PC-3 (cell line): ENCODE measurements around the gene ANGPT4.

Experiments used
- EZH2 ChIP-seq: fragments of 300-600 bp; sonication (generic); IDR thresholded peaks from one replicate; pipeline ENCODE4 v1.6.1; 2017; ENCODE audit warnings: antibody characterized with exemption, mild to moderate bottlenecking, low read length; ENCODE audit not compliant: unreplicated experiment
- EZH2phosphoT487 ChIP-seq: fragments of 300-600 bp; sonication (generic); IDR thresholded peaks from 2 replicates; pipeline ENCODE4 v1.6.1; 2018; ENCODE audit warnings: mild to moderate bottlenecking, antibody characterized with exemption, low read length, borderline replicate concordance
- TF ChIP-seq, protein P1 (sequence below): fragments of 300-600 bp; sonication (generic); conservative IDR thresholded peaks from 2 replicates; pipeline ENCODE4 v1.5.1; 2017; ENCODE audit warnings: antibody characterized with exemption, low read depth, mild to moderate bottlenecking, low read length

DNA sequence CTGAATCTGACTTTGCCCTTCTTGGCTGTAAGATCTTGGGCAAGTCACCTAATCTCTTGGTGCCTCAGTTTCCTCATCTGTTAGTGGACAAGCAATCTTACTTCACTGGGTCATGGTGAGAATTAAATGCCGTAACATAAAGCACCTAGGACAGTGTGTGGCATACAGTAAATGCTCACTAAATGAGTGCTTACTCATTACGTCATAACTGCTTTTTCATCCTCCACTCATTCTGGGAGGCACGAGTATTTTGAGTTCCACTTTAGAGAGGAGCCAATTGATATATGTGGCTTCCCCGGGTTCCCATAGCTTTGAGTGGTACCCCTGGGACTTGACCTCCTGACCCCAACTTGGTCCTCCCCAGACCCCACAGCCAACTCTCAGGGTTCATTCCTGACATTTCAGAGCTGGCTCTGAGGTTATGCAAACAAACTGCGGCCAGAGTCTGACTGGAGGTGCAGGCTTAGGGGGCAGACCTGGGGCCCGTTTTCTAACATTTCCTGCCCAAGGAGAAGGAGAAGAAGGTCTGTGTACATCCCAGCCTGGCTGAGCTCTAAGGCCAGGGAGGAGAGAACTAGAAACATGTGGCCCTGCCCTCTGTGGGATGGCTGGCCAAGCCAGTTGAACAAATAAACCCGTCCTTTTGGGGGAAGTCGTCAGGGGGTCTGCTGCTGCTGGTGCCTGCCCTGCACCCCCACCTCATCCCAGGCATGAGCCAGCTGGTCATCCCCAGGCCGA lies 5.8 kb downstream of the ANGPT4 start:
- TF ChIP-seq, protein P1, sequence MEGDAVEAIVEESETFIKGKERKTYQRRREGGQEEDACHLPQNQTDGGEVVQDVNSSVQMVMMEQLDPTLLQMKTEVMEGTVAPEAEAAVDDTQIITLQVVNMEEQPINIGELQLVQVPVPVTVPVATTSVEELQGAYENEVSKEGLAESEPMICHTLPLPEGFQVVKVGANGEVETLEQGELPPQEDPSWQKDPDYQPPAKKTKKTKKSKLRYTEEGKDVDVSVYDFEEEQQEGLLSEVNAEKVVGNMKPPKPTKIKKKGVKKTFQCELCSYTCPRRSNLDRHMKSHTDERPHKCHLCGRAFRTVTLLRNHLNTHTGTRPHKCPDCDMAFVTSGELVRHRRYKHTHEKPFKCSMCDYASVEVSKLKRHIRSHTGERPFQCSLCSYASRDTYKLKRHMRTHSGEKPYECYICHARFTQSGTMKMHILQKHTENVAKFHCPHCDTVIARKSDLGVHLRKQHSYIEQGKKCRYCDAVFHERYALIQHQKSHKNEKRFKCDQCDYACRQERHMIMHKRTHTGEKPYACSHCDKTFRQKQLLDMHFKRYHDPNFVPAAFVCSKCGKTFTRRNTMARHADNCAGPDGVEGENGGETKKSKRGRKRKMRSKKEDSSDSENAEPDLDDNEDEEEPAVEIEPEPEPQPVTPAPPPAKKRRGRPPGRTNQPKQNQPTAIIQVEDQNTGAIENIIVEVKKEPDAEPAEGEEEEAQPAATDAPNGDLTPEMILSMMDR: no peak
- TF ChIP-seq EZH2phosphoT487: no peak
- no peak for TF ChIP-seq EZH2
